ENCODE results near the gene CAPN5. TPM values are rescaled to one million over a fixed set of nuclear protein-coding genes. Genes with fewer than 3 reads are reported as not detected.
"Not testable (repeated sequence)": the region's sequence is repeated elsewhere in the genome, so short reads cannot be mapped to it uniquely, and the experiment has no call there.

Gene CAPN5
- total RNA-seq, 4 donors from 2014 or later: 15.9 to 24.5 (median 19.8) TPM

- Histone ChIP-seq H3K27me3 (no peaks in the 10 kb centered on the region), H3K4me3 (no peak overlapping the region), H3K36me3 (no peaks in the 10 kb centered on the region), H3K27ac (no peak overlapping the region), H3K4me1 (no peaks in the 10 kb centered on the region), H3K9me3 (peaks cover 0 to 16% (median 0%) of the 10 kb centered on the region in 4 donors)
- WGBS, 2 donors: 64 to 80% methylated on average over 9 of the region's 9 CpGs
- TF ChIP-seq CTCF (IDR thresholded peaks at IDR 0.05): no peak
- TF ChIP-seq POLR2A (IDR thresholded peaks at IDR 0.05): no peak
- no peak for TF ChIP-seq EP300 (IDR thresholded peaks at IDR 0.05)
- no peak for DNase-seq (ENCODE audit: low spot score in 2 of 2)
Observed at GRCh38 chr11:77057938-77058474, 8.8 kb upstream of the CAPN5 start.

GRCh38 chr11:77058900-77059299, 7.9 kb upstream of the CAPN5 start:
- H3K27ac ChIP-seq: no peak overlapping the region
- no peak for TF ChIP-seq EP300 (IDR thresholded peaks at IDR 0.05)
- no peak for TF ChIP-seq POLR2A (IDR thresholded peaks at IDR 0.05)
- no peak for TF ChIP-seq CTCF (IDR thresholded peaks at IDR 0.05)
- no peaks in the 10 kb centered on the region for H3K27me3 ChIP-seq
- H3K36me3 ChIP-seq: no peaks in the 10 kb centered on the region
- H3K4me1 ChIP-seq: no peaks in the 10 kb centered on the region
- no peak for DNase-seq (ENCODE audit: low spot score in 2 of 2)
- H3K4me3 ChIP-seq: no peak overlapping the region
- 90 to 94% methylated on average over 2 of the region's 2 CpGs for WGBS, 2 donors
- peaks cover 0 to 16% (median 0%) of the 10 kb centered on the region in 4 donors for H3K9me3 ChIP-seq

- 85 to 93% methylated on average over 5 of the region's 5 CpGs for WGBS, 2 donors
- peaks cover 0 to 16% (median 0%) of the 10 kb centered on the region in 4 donors for H3K9me3 ChIP-seq
- no peak overlapping the region for H3K4me3 ChIP-seq
- no peaks in the 10 kb centered on the region for H3K27me3 ChIP-seq
- H3K4me1 ChIP-seq: no peaks in the 10 kb centered on the region
- H3K36me3 ChIP-seq: no peaks in the 10 kb centered on the region
- no peak for DNase-seq (ENCODE audit: low spot score in 2 of 2)
- H3K27ac ChIP-seq: no peak overlapping the region
- no peak for TF ChIP-seq EP300 (IDR thresholded peaks at IDR 0.05)
- TF ChIP-seq POLR2A (IDR thresholded peaks at IDR 0.05): no peak
- no peak for TF ChIP-seq CTCF (IDR thresholded peaks at IDR 0.05)
Observed at GRCh38 chr11:77059806-77060205, 7.0 kb upstream of the CAPN5 start.

- H3K9me3 ChIP-seq: peaks cover 0 to 16% (median 0%) of the 10 kb centered on the region in 4 donors
- no peaks in the 10 kb centered on the region for H3K36me3 ChIP-seq
- WGBS, 2 donors: 81 to 86% methylated on average over 4 of the region's 4 CpGs
- H3K27me3 ChIP-seq: no peaks in the 10 kb centered on the region
- DNase-seq (ENCODE audit: low spot score in 2 of 2): no peak
- H3K4me1 ChIP-seq: no peaks in the 10 kb centered on the region
- no peak overlapping the region for H3K27ac ChIP-seq
- no peak for TF ChIP-seq POLR2A (IDR thresholded peaks at IDR 0.05)
- no peak for TF ChIP-seq CTCF (IDR thresholded peaks at IDR 0.05)
- TF ChIP-seq EP300 (IDR thresholded peaks at IDR 0.05): no peak
- no peak overlapping the region for H3K4me3 ChIP-seq
Observed at GRCh38 chr11:77060234-77060633, 6.5 kb upstream of the CAPN5 start.

GRCh38 chr11:77061258-77061657, 5.5 kb upstream of the CAPN5 start:
- not testable (repeated sequence) for H3K4me3 ChIP-seq; H3K27me3 ChIP-seq; DNase-seq (ENCODE audit: low spot score in 2 of 2); H3K4me1 ChIP-seq; H3K27ac ChIP-seq; H3K36me3 ChIP-seq
- H3K9me3 ChIP-seq: peaks cover 0 to 14% (median 0%) of the 10 kb centered on the region in 4 donors
- WGBS, 2 donors: 78 to 88% methylated on average over 4 of the region's 4 CpGs

GRCh38 chr11:77062924-77063323, 3.8 kb upstream of the CAPN5 start:
- Histone ChIP-seq H3K36me3 (no peaks in the 10 kb centered on the region), H3K9me3 (no peaks in the 10 kb centered on the region), H3K4me3 (no peak overlapping the region), H3K27ac (no peak overlapping the region), H3K27me3 (no peaks in the 10 kb centered on the region), H3K4me1 (peaks cover 0 to 17% (median 2%) of the 10 kb centered on the region in 4 donors)
- no peak for DNase-seq (ENCODE audit: low spot score in 2 of 2)
- TF ChIP-seq CTCF (IDR thresholded peaks at IDR 0.05) (no peak), EP300 (IDR thresholded peaks at IDR 0.05) (no peak), POLR2A (IDR thresholded peaks at IDR 0.05) (no peak)

All from tibial nerve (tissue), 4 donors.